H9 (cell line): ENCODE data around the gene UMAD1. TPM values are rescaled to one million over a fixed set of nuclear protein-coding genes. Genes with fewer than 3 reads are reported as not detected.

Source experiments
- DNase-seq: peaks from one replicate; pipeline ENCODE4 v3.0.0-alpha.2; 2017
- H2AFZ ChIP-seq: one replicate; pipeline ENCODE4 v1.6.1; 2013; ENCODE audit warnings: mild to moderate bottlenecking, low read length, control low read depth, moderate library complexity
- H2AK5ac ChIP-seq: 2 replicates; pipeline ENCODE4 v1.6.1; 2013; ENCODE audit warnings: low read length, control low read depth, mixed read lengths; ENCODE audit not compliant: insufficient read length
- H2BK120ac ChIP-seq: one replicate; pipeline ENCODE4 v1.6.1; 2013; ENCODE audit warnings: low read depth, mild to moderate bottlenecking, low read length, control low read depth, inconsistent platforms; ENCODE audit not compliant: poor library complexity, severe bottlenecking
- H2BK12ac ChIP-seq: 2 replicates; pipeline ENCODE4 v1.6.1; 2013; ENCODE audit warnings: low read length, control low read depth, mixed read lengths, low read depth; ENCODE audit not compliant: insufficient read length
- H2BK15ac ChIP-seq: 2 replicates; pipeline ENCODE4 v1.6.1; 2013; ENCODE audit warnings: low read depth, low read length, control low read depth
- H2BK20ac ChIP-seq: one replicate; pipeline ENCODE4 v1.6.1; 2013; ENCODE audit warnings: low read depth, mild to moderate bottlenecking, low read length, control low read depth, inconsistent platforms; ENCODE audit not compliant: poor library complexity, severe bottlenecking
- H2BK5ac ChIP-seq: 2 replicates; pipeline ENCODE4 v1.6.1; 2013; ENCODE audit warnings: low read length, control low read depth, mixed read lengths; ENCODE audit not compliant: insufficient read length
- H3K14ac ChIP-seq: 2 replicates; pipeline ENCODE4 v1.6.1; 2013; ENCODE audit warnings: low read length, control low read depth; ENCODE audit not compliant: insufficient read depth
- H3K18ac ChIP-seq: 2 replicates; pipeline ENCODE4 v1.6.1; 2013; ENCODE audit warnings: low read depth, mild to moderate bottlenecking, mixed read lengths, low read length, control low read depth; ENCODE audit not compliant: insufficient read length
- H3K23ac ChIP-seq: 2 replicates; pipeline ENCODE4 v1.6.1; 2013; ENCODE audit warnings: low read length, control low read depth, mixed read lengths, low read depth; ENCODE audit not compliant: insufficient read length
- H3K23me2 ChIP-seq: 2 replicates; pipeline ENCODE4 v1.6.1; 2013; ENCODE audit warnings: low read depth, mild to moderate bottlenecking, mixed read lengths, low read length, control low read depth; ENCODE audit not compliant: insufficient read length, poor library complexity, severe bottlenecking
- H3K27ac ChIP-seq: 2 replicates; pipeline ENCODE4 v1.5.1; 2013; ENCODE audit warnings: low read length, control low read depth, mixed read lengths, low read depth; ENCODE audit not compliant: insufficient read length
- H3K27me3 ChIP-seq: 2 replicates; pipeline ENCODE4 v1.6.1; 2013; ENCODE audit warnings: low read length, control low read depth, inconsistent platforms; ENCODE audit not compliant: insufficient read depth
- H3K4ac ChIP-seq: 2 replicates; pipeline ENCODE4 v1.6.1; 2013; ENCODE audit warnings: low read depth, mild to moderate bottlenecking, control low read depth, inconsistent platforms, low read length, moderate library complexity
- H3K4me1 ChIP-seq: 2 replicates; pipeline ENCODE4 v1.6.1; 2013; ENCODE audit warnings: low read length, control low read depth, inconsistent platforms; ENCODE audit not compliant: insufficient read depth
- H3K4me2 ChIP-seq: 2 replicates; pipeline ENCODE4 v1.6.1; 2013; ENCODE audit warnings: low read length, control low read depth, mixed read lengths; ENCODE audit not compliant: insufficient read length, insufficient read depth
- H3K56ac ChIP-seq: 2 replicates; pipeline ENCODE4 v1.6.1; 2013; ENCODE audit warnings: low read depth, mild to moderate bottlenecking, mixed read lengths, low read length, control low read depth; ENCODE audit not compliant: insufficient read length
- H3K79me1 ChIP-seq: 2 replicates; pipeline ENCODE4 v1.6.1; 2013; ENCODE audit warnings: low read depth, mild to moderate bottlenecking, moderate library complexity, low read length, control low read depth, inconsistent platforms; ENCODE audit not compliant: insufficient read depth, poor library complexity, severe bottlenecking
- H3K79me2 ChIP-seq: 2 replicates; pipeline ENCODE4 v1.6.1; 2013; ENCODE audit warnings: low read length, control low read depth, inconsistent platforms; ENCODE audit not compliant: insufficient read depth
- H3K9ac ChIP-seq: 2 replicates; pipeline ENCODE4 v1.6.1; 2013; ENCODE audit warnings: low read length, control low read depth, mixed read lengths; ENCODE audit not compliant: insufficient read length; ENCODE audit errors: extremely low read depth
- H3K9me3 ChIP-seq: one replicate; pipeline ENCODE4 v1.6.1; 2013; ENCODE audit warnings: low read depth, low read length, inconsistent platforms; ENCODE audit not compliant: control insufficient read depth
- H3T11ph ChIP-seq: one replicate; pipeline ENCODE4 v1.6.1; 2013; ENCODE audit warnings: mild to moderate bottlenecking, low read length, control low read depth, inconsistent platforms
- H4K20me1 ChIP-seq: one replicate; pipeline ENCODE4 v1.6.1; 2013; ENCODE audit not compliant: control insufficient read depth, insufficient read length, insufficient read depth
- H4K5ac ChIP-seq: 2 replicates; pipeline ENCODE4 v1.6.1; 2013; ENCODE audit warnings: low read depth, mild to moderate bottlenecking, mixed read lengths, low read length, control low read depth; ENCODE audit not compliant: insufficient read length
- H4K8ac ChIP-seq: replicated peaks from 2 replicates; pipeline ENCODE4 v1.6.1; 2013; ENCODE audit warnings: low read length, control low read depth, mixed read lengths, low read depth; ENCODE audit not compliant: insufficient read length
- H4K91ac ChIP-seq: 2 replicates; pipeline ENCODE4 v1.6.1; 2013; ENCODE audit warnings: low read depth, mild to moderate bottlenecking, moderate library complexity, mixed read lengths, low read length, control low read depth; ENCODE audit not compliant: insufficient read length
- H3K27ac Mint-ChIP-seq, 3 experiments: 2 replicates in 2 of 3; 3 replicates in 1 of 3; pipeline ENCODE4 v1.8.0; 2020 to 2021; ENCODE audit warnings: mixed read lengths in 3 of 3, mild to moderate bottlenecking in 1 of 3, moderate library complexity in 1 of 3
- H3K27me3 Mint-ChIP-seq: 2 replicates; pipeline ENCODE4 v1.8.0; 2021; ENCODE audit warnings: low read depth, mild to moderate bottlenecking, moderate library complexity, mixed read lengths
- H3K36me3 Mint-ChIP-seq, 3 experiments: 2 replicates in 2 of 3; 3 replicates in 1 of 3; pipeline ENCODE4 v1.8.0; 2020 to 2021; ENCODE audit warnings: low read depth in 3 of 3, mixed read lengths in 3 of 3; ENCODE audit not compliant: insufficient read depth in 1 of 3
- H3K4me1 Mint-ChIP-seq, 2 experiments: 2 replicates each; pipeline ENCODE4 v1.8.0; 2020; ENCODE audit warnings: mixed read lengths in 2 of 2
- H3K4me3 Mint-ChIP-seq, 2 experiments: 2 replicates in 1 of 2; 3 replicates in 1 of 2; pipeline ENCODE4 v1.8.0; 2020 to 2021; ENCODE audit warnings: mild to moderate bottlenecking in 2 of 2, mixed read lengths in 2 of 2, moderate library complexity in 1 of 2
- H3K9me3 Mint-ChIP-seq, 2 experiments: 2 replicates in 1 of 2; 3 replicates in 1 of 2; pipeline ENCODE4 v1.8.0; 2020; ENCODE audit warnings: mild to moderate bottlenecking in 2 of 2, mixed read lengths in 2 of 2, moderate library complexity in 1 of 2
- CTCF ChIP-seq: fragments of 200-600 bp; sonication (generic); conservative IDR thresholded peaks from 3 replicates; pipeline ENCODE4 v1.8.0; 2021; ENCODE audit warnings: antibody characterized with exemption, mild to moderate bottlenecking
- WGBS: extraction: QIAGEN DNeasy Blood & Tissue Kit; methylation state at CpG from one replicate; pipeline ENCODE4 v1.1.7; 2013; ENCODE audit warnings: missing lambda C conversion rate, low lambda C conversion rate, mixed read lengths; ENCODE audit not compliant: insufficient read length; ENCODE audit errors: extremely low coverage; 5-methylcytosine and 5-hydroxymethylcytosine counted together
- total RNA-seq: library from RNA; stranded (reverse); gene quantifications from 2 replicates; pipeline ENCODE4 v1.2.1, GENCODE V29; 2021

The UMAD1 gene
- total RNA-seq, 1 experiment from 2014 or later = 8.9 TPM

DNA sequence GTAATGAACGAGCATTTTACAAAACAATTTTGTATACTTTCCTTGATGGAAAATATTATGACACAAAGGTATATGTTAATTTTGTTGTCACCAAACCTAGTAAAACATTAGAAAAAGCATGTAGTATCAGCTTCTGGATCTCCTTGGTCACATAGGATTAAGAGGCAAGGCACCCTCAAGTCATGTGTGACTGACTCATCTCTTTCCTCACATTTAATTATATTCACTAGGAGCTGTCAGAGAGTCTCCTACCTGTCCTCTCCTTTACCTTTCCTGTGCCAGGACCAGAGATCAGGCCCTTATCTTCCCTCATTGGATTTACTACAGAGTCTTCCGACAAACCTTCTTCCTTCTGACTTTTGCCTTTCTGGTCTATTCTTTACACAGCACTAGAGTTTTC, 189.1 kb downstream of the UMAD1 start:
- no peak for TF ChIP-seq CTCF
- no peak overlapping the region for H3T11ph ChIP-seq

More for the DNA sequence above, 189.1 kb downstream of the UMAD1 start:
- H3K56ac ChIP-seq = no peak overlapping the region
- H3K9ac ChIP-seq = no peak overlapping the region
- no peak overlapping the region for H3K4ac ChIP-seq
- no peaks in the 10 kb centered on the region for H3K27me3 ChIP-seq
- H2AK5ac ChIP-seq = no peak overlapping the region
- no peaks in the 10 kb centered on the region; the same call in 1 of the 2 replicates for H3K4me1 ChIP-seq
- H3K23ac ChIP-seq = no peak overlapping the region
- H2BK120ac ChIP-seq = no peak overlapping the region
- H4K8ac ChIP-seq = no peak overlapping the region
- H3K18ac ChIP-seq = no peak overlapping the region
- no peak overlapping the region for H2BK20ac ChIP-seq
- no peak for DNase-seq
- H3K4me3 Mint-ChIP-seq = no peak overlapping the region
- peak overlapping the region in 1 of 3 experiments; percentile 29; a peak in 1 of 7 replicates for H3K27ac Mint-ChIP-seq
- H3K23me2 ChIP-seq = no peaks in the 10 kb centered on the region
- no peaks in the 10 kb centered on the region for H3K79me2 ChIP-seq
- H4K91ac ChIP-seq = no peak overlapping the region
- no peak overlapping the region for H2AFZ ChIP-seq
- no peaks in the 10 kb centered on the region for H3K27me3 Mint-ChIP-seq
- H4K5ac ChIP-seq = no peak overlapping the region
- no peaks in the 10 kb centered on the region for H4K20me1 ChIP-seq
- H3K14ac ChIP-seq = no peak overlapping the region
- H3K9me3 ChIP-seq = no peaks in the 10 kb centered on the region
- no peak overlapping the region for H3K4me2 ChIP-seq
- peaks cover 5% of the 10 kb centered on the region in 2 experiments for H3K9me3 Mint-ChIP-seq
- no peak overlapping the region for H2BK15ac ChIP-seq
- no peak overlapping the region for H2BK12ac ChIP-seq
- WGBS = no CpG with 5 or more reads among the region's 2 CpGs
- no peak overlapping the region for H3K27ac ChIP-seq
- peaks cover 5 to 10% of the 10 kb centered on the region in 2 experiments for H3K4me1 Mint-ChIP-seq
- H3K79me1 ChIP-seq = no peaks in the 10 kb centered on the region
- no peak overlapping the region for H2BK5ac ChIP-seq
- peaks cover 4 to 12% (median 6%) of the 10 kb centered on the region in 3 experiments; a peak in 6 of 7 replicates for H3K36me3 Mint-ChIP-seq
